ENCODE results near the gene C19orf67. TPM values are rescaled to one million over a fixed set of nuclear protein-coding genes. Genes with fewer than 3 reads are reported as not detected.

Gene C19orf67
- total RNA-seq, 4 donors from 2014 or later, result not detected

DNA sequence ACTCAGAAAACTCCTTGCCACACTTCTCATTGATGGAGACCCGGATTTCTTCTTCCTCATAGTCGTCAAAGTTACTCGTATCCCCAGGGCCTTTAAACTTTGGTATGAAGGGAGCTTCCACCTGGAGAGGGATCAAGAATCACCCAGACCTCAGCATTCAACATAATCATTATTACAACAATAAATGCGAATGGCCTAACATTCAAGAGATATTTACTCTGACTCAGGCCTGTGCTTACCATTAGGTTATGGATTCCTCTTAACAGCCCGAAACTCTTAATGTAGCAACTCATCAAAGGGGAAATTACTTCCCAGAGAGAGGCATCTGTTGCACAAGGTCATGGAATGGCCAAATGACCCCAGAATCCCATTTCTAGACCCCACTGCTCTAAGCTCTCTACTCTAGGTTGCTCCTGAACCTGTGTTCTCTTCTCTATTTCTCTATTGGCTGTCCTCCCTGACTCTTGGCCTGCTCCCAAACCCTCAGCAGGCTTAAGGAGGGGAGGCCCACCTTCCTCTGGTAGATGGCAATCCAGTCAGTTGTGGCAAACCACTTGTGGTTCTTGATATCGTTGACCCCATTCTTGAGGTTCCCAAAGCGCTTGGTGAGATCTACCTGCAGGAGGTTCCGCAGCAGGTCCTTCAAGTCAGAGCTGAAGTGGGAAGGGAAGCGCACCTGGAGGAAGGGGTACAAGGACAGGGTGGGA lies 7.7 kb upstream of the C19orf67 start:
- H3K9me3 ChIP-seq, result no peaks in the 10 kb centered on the region
- no peaks in the 10 kb centered on the region for H3K27me3 ChIP-seq
- DNase-seq (ENCODE audit: low spot score in 2 of 2), result no peak
- WGBS, result 99% methylated on average over 9 of the region's 9 CpGs
- no peak overlapping the region for H3K27ac ChIP-seq
- peaks cover 21% of the 10 kb centered on the region for H3K36me3 ChIP-seq
- no peak overlapping the region for H3K4me3 ChIP-seq
- TF ChIP-seq, protein P1, sequence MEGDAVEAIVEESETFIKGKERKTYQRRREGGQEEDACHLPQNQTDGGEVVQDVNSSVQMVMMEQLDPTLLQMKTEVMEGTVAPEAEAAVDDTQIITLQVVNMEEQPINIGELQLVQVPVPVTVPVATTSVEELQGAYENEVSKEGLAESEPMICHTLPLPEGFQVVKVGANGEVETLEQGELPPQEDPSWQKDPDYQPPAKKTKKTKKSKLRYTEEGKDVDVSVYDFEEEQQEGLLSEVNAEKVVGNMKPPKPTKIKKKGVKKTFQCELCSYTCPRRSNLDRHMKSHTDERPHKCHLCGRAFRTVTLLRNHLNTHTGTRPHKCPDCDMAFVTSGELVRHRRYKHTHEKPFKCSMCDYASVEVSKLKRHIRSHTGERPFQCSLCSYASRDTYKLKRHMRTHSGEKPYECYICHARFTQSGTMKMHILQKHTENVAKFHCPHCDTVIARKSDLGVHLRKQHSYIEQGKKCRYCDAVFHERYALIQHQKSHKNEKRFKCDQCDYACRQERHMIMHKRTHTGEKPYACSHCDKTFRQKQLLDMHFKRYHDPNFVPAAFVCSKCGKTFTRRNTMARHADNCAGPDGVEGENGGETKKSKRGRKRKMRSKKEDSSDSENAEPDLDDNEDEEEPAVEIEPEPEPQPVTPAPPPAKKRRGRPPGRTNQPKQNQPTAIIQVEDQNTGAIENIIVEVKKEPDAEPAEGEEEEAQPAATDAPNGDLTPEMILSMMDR (IDR thresholded peaks at IDR 0.05), result no peak
- peaks cover 23% of the 10 kb centered on the region for H3K4me1 ChIP-seq

DNA sequence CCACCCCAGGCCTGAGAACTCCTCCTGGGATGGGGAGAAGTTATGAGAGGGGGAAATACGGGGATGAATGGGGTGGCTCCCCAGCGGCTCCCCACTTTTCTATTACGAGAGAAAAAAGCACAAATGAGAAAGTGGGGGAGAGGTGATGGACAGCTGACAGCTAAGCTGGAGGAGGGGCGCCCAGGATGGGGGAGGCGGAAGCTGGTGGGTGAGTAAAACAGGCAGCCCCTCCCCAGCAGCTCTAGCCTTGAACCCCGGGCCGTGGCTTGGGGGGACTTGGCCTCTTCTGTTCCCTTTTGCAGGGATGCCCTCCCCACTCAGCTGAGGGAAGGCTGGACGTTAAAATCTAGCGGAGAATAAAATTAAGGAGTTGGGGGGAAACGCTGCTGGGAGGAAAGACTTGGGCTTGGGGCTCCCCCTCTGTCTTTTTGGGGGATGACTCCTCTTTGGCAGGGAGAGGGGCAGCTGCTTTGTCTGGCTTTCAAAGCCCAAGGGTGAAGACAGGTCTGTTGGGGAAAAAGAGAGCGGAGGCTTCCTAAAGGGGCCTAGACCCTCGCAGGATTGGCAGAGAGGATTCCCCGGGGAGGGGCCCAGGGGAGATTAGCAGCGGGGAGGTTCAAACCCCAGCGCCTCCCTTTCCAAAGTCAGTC lies 6.4 kb upstream of the C19orf67 start:
- TF ChIP-seq POLR2AphosphoS5 (IDR thresholded peaks at IDR 0.05), result no peak
- TF ChIP-seq POLR2A (IDR thresholded peaks at IDR 0.05), result no peak
- TF ChIP-seq, protein P1 (IDR thresholded peaks at IDR 0.05), result no peak
- TF ChIP-seq EP300 (IDR thresholded peaks at IDR 0.05), result no peak
- Histone ChIP-seq H3K9me3 (no peaks in the 10 kb centered on the region), H3K36me3 (peaks cover 15% of the 10 kb centered on the region), H3K27me3 (no peaks in the 10 kb centered on the region), H3K4me3 (peak overlapping the region; percentile 92), H3K27ac (peak overlapping the region; percentile 91), H3K4me1 (peaks cover 23% of the 10 kb centered on the region)
- DNase-seq (ENCODE audit: low spot score in 2 of 2), result peak in 1 of 2 donors; percentile 66
- 15% methylated on average over 15 of the region's 15 CpGs for WGBS

DNA sequence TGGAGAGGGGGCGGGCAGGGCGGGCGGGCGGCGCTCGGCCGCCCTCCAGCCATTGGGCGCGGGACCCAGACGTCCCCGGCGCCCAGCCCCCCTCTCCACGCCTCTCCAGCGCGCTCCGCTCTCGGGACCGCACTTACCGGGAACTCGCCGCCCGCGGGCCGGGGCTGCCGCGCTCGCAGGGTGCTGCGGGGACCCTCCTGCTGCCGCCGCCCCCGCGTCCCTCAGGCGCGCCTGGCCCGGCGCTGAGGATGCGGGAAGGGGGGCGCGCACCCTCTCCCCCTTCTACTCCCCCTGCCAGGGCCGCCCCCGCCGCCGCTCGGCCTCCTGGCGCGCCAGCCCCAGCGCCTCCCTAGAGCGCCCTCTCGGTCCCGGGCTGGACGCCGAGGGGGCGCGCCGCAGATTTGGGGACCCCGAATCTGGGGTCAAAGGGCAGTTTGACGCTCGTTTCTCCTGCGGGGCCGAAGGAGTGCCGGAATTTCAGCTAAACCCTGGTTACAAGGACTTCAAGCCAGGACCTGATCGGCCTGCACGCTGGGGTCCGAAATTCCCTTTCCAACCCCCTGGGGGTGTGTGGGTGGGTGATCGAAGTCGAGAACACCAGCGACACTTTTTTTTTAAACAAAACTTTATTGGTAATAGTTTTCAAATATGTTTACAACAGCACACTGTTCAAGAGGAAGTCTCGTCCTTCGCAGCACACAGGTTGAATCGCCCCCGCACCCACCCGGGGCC lies 5.7 kb upstream of the C19orf67 start:
- TF ChIP-seq, protein P1 (IDR thresholded peaks at IDR 0.05), result no peak
- TF ChIP-seq EP300 (IDR thresholded peaks at IDR 0.05) (no peak), POLR2AphosphoS5 (IDR thresholded peaks at IDR 0.05) (peak in 2 of 3 donors; percentile 10 to 18), POLR2A (IDR thresholded peaks at IDR 0.05) (peak in 1 of 2 donors; percentile 18)
- Histone ChIP-seq H3K9me3 (no peaks in the 10 kb centered on the region), H3K27ac (peak overlapping the region; percentile 91), H3K4me1 (peaks cover 23% of the 10 kb centered on the region), H3K27me3 (no peaks in the 10 kb centered on the region), H3K36me3 (peaks cover 11% of the 10 kb centered on the region), H3K4me3 (peak overlapping the region; percentile 92)
- DNase-seq (ENCODE audit: low spot score in 2 of 2), result peak in 1 of 2 donors; percentile 82
- WGBS, result 2% methylated on average over 12 of the region's 72 CpGs

DNA sequence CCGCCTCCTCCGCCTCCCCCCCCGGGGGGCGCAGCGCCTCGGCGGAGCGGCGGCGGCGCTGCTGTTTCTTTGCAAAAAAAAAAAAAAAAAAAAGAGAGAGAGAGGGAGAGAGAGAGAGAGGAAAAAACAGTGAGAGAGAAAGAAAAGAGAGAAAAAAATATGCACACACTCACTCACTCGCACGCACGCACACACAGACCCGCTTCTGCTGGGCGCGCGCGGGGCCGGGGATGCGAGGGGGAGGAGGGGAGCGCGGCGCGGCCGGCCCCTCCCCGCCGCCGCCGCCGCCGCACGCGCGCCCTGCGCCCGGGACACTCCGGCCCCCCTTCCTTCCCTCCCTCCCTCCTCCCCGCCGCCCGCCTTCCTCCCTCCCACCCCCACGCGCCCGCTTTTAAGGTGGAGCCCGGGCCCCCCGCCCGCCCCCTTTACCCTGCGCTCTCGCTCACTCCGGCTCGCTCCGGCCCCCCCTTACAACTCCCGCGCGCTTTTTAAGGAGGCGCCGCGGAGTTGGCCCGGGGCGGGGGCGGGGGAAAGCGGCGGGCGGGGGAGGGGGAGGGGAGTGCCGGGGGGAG lies 5.0 kb upstream of the C19orf67 start, which contains the start of gene SAMD1:
Gene SAMD1 (minus strand): TSS at position 243 of the 572 bp plus-strand sequence.
- no peaks in the 10 kb centered on the region for H3K27me3 ChIP-seq
- H3K36me3 ChIP-seq, result peaks cover 11% of the 10 kb centered on the region
- peak within 1 kb of the TSS; percentile 92 for H3K4me3 ChIP-seq
- DNase-seq (ENCODE audit: low spot score in 2 of 2), result peak; percentile 94 to 95
- H3K9me3 ChIP-seq, result no peaks in the 10 kb centered on the region
- TF ChIP-seq POLR2A (IDR thresholded peaks at IDR 0.05), result no peak
- TF ChIP-seq, protein P1 (IDR thresholded peaks at IDR 0.05), result no peak
- no peak for TF ChIP-seq POLR2AphosphoS5 (IDR thresholded peaks at IDR 0.05)
- TF ChIP-seq EP300 (IDR thresholded peaks at IDR 0.05), result no peak
- peaks cover 23% of the 10 kb centered on the region for H3K4me1 ChIP-seq
- H3K27ac ChIP-seq, result peak within 1 kb of the TSS; percentile 91
- WGBS, result 1% methylated on average over 36 of the region's 65 CpGs
